T-helper 1 cell treated with Interleukin-12 subunit alpha and Interleukin-12 subunit beta and Interleukin-4 antibody, amounts not matched to agents 30 ng/mL and 1 ng/mL, for 36 hours (primary cell): ENCODE results near the gene HOXA13. TPM values are rescaled to one million over a fixed set of nuclear protein-coding genes. Genes with fewer than 3 reads are reported as not detected.

Experiments used
- intact Hi-C: fragments of 100-400 bp; cut with micrococcal nuclease; formaldehyde crosslinking; loops from one replicate; pipeline ENCODE4 v1.15.1; 2024
- total RNA-seq: library from RNA; stranded (reverse); gene quantifications from 2 replicates; pipeline ENCODE4 v1.2.3, GENCODE V29; 2022

The HOXA13 gene
- total RNA-seq, 1 donor from 2014 or later, result not detected

DNA sequence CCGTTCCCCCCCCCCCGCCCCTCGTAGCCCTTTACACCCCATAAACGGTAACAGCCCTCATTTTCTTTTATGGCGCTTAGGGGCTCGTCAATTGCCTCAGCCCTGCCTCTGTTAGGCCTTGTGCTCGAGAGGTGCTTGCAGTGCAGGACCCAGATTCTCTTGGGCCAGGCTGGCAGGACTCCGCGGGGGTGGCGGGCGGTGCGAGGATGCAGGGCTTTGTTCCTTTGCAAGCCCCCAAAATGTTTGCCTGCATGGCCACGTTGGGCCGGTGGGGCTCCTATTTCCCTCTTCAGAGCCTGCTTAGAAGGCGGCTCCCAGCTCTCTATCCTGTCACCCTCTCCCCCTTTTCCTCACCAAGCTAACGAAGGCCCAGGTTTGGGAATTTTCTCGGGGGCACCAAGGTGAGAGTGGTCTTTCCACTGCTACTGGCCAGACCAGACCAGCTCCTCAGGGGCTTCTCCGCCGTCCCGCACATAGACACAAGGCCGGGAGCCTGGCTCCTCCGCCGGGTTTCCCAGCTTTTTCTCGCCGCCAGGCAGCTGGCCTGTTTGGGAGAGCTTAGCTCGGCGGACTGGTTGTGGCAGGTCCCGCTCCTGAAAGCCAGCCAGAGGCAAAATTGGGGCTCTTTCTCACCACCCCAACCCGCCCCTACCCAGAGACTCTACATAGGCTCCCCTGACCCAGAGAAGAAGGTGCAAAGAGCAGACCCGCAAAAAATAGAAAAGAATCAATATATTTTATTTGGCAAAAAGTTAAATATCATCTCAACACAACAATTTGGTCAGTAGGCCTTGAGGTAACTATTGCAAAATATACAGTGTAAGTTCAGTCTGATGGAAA lies 38.0 kb downstream of the HOXA13 start:
- intact Hi-C loops, result loop anchor here (1.0 to 5.0 kb wide), 9 partner anchors 11 to 1269 kb away; no protein-coding TSS in a partner anchor

DNA sequence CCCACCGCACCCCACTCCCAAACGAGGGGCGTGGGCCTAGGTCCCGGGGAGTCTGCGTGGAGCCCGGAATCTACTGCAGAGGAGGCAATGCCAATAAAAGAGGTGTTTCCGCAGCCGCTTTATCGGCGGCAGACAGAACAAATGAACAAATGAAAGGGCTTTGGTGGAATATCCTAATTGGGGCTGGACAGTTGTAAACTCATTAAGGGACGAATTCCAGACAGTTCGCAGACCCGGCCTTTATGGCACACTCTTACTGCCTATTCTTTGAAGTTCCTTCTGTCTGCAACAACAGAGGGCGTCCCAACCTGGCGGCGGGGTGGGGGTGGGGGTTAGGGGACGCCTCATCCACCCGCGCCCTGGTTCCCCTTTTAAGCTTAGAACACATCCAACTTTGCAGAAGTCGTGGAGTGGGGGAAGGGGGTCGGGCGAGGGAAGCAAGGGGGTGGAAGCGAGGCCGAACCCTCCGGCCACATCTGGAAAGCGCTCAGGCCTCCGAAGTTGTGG lies 38.6 kb downstream of the HOXA13 start:
- intact Hi-C loops, result loop anchor here (1.0 to 5.0 kb wide), 9 partner anchors 10 to 1268 kb away; no protein-coding TSS in a partner anchor

DNA sequence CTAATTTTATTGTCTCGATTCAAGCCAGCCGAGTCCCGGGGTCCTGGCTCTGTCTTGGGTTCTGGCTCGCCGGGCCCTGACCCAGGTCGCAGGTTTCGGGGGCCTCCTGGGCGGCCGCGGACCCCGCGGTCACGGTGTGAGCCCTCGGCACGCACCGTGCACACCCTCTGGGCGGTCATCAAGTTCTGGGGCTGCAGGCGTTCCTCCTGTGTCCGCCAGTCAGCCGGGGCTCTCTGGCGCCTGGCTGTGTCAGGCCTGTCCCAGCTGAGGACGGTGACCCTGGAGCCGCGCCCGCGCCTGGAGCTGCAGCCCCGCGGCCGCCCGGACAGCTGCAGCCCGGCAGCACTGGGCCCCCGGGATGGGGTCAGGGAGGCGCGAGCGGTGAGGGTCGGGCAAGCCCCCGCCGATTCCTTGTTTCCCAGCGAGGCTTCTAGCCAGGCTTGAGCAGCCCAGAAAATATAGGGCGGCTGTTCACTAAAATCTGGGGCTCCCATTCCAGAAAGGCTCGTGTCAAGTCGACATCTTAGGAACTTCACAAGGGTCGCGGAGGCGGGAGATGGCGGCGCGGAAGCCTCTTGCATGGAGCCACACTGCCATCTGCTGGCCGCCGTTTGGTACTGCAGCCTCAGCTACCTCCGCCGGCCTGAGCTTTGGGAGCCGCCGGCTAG lies 39.2 kb downstream of the HOXA13 start:
- intact Hi-C loops, result loop anchor here (1.0 to 5.0 kb wide), 9 partner anchors 9 to 1267 kb away; no protein-coding TSS in a partner anchor

DNA sequence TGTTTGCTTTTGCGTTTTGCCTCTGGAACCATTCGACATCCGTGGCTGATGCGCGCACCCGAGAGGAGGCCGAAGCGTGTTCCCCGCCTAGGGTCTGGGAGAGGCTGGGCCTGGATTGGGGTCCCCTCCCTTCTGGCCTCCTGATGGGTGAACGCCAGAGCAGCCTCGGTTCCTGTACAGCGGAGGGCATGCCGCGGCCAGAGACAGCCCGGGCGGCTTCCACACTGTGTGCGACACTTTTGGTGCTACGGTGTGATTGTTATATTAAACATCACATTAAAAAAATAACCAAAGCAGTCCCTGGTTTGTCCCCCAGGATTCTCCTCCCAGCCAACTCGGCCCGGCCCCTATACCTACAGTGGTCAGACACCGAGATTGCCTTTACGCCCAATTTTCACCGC lies 39.7 kb downstream of the HOXA13 start:
- intact Hi-C loops, result loop anchor here (2.0 to 5.0 kb wide), 3 partner anchors 37 to 783 kb away; no protein-coding TSS in a partner anchor

DNA sequence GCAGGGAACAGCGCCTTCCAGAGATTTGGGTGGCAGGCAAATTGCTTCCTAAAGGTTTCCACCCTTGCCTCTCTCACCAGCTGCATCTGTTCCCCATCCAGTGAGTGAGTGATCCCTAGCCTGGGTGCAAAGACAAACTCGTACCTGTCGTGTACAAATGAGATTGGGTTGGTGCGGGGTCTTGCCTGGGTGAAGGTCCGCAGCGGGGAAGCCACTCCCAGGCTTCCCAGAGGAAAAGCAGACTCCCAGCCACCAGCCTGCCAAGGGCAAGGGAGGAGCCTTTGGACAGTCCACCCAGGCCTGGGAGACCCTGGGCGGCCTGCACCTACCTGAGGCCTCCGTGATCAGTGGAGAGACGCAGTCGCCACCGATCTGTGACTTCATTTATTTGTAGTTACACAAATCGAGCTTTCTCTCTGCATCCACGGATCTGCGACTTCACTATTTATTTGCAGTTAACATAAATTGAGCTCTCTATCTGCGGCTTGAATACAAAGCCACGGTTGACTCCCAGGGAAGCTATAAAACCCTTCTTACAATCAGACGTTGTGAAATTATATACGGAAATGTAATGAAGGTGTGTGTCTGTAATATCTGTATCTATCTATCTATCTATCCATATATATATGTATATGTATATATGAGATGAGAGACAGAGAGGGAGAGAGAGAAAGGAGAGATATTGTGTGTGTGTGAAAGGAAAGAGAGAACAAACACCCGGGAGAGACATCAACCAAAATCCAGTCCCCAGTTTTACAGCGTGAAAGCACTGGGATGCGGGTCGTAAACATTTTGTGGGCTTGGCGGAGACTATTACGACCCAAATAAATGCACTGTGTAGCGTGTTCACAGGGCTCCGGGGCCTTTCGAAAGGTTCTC lies 40.4 kb downstream of the HOXA13 start:
- intact Hi-C loops, result loop anchor here (2.0 to 5.0 kb wide), 3 partner anchors 38 to 783 kb away; no protein-coding TSS in a partner anchor

DNA sequence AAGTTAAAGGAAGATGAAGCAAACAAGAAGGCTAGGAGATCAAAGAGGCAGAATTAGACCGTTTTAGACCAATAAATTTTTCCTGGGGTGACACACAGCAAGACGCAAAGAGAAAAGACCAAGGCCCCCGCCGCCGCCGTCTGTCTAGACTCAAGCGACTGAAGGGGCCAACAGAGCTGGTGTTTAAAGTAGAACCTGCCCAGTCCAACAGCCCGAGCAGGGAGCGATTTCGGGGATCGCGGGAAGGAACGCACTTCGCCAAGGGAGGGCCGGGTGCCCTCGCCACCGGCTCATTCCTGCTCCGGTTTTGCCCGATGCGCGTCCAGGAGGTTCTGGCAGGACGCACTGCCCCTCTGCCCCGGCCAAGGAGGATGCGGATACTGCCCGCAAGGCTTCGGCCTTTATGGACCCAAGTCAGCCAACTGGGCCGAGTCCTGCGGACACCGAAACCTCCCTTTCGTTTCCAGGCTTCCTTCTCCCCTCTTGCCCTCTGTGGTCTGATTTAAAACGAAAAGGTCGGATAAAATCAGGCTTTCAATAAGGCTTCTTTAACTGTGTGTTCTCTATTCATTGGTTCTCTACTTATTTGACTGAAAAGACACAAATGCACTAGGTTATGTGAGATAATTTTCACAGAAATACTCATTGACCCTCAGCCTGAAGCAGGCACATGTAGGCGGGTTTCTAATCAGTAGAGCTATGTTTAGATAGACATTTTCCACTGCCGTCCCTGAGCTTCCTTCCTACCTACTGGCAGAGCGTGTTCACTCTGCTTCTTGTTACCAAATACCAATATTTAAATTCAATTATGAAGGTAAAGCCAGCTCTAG lies 41.2 kb downstream of the HOXA13 start:
- intact Hi-C loops, result no loop called here

DNA sequence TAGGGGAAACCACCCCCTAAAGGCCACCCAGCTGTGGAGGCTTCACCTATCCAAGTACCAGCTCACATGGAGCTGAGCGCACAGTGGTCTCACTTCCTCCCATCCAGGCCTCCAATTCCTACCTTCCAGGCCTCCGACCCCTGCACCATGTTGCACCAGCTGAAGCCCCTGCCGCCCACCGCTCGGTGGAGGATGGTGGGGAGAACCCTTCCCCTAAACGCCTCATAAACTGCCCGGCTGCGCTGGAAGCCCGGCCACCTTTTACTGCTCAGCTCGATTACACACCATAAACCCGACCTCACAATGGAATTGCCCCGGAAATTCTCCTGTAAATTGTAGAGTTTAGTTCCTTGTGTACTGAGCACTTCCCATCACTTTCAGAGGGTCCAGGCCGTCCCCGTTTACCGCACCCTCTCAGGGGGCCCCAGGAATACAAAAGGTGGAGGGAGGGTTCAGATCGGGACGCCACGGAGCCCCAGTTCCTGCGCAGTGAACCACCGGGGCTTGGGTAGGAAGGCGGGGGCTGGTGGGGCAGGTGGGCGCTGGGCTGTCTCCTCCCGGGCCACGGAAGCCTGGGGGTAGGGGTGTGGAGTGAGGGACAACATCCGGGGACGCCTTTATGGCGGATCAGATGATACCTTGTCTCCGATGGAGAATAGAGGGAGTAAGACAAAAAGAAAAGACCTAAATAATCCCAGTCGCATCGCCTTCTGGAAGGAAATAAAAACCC lies 42.0 kb downstream of the HOXA13 start:
- intact Hi-C loops, result no loop called here

DNA sequence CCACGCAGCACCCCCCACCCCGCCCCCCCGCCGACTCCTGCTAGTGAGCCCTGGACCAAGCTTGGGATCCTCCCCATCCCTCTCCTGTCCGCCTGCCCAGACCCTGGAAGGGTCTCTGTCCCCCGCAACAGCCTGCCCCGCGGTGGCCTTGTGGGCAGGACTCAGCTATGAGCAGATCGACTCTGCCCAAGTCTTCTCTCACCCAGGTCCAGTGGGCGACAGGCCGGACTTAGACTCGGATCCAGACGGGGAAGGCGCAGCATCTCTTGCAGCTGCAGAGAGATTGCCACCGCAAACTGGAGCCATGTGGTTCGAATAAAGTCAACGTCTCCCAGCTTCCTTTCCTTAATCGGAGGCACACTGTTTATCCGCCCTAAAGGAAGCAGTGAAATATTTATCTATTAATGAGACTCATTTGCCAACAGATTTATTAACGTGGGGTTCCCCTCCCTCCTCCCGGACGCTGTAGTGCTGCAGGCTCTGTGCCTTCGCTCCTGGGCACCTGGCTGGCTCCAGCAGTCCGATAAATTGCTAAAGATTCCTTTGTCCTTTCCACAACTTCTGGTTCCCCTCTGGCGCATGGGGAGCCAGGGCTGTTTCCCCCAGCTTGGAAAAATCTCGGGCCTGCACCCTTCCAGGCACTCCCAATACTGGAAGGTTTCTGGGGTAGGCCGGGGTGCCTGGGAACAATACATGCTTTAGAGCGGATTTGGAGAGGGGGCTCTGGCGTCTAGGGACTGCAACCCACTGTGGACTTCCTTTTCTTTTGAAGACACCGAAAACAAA lies 42.8 kb downstream of the HOXA13 start:
- intact Hi-C loops, result no loop called here

DNA sequence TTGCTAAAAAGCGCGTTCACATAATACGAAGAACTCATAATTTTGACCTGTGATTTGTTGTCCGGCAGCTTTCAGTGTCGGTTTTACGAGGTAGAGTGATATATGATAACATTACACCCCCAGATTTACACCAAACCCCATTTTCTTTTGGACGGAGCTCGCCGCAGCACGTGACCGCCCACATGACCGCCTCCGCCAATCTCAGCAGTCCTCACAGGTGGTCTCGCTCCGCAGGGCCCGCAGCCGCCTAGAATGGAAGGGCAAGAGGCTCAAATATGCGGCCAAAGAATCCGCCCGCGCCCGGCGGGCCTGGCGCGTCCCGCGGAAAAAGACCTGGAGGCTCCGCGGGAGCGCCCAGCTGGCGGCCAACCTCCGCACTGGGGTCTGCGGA lies 43.4 kb downstream of the HOXA13 start, which contains the start of gene HOXA7:
TSS of gene HOXA7 (minus strand) at position 168 of the 391 bp plus-strand sequence. CDS start at position 38, 130 bp downstream.
- intact Hi-C loops, result no loop called here

DNA sequence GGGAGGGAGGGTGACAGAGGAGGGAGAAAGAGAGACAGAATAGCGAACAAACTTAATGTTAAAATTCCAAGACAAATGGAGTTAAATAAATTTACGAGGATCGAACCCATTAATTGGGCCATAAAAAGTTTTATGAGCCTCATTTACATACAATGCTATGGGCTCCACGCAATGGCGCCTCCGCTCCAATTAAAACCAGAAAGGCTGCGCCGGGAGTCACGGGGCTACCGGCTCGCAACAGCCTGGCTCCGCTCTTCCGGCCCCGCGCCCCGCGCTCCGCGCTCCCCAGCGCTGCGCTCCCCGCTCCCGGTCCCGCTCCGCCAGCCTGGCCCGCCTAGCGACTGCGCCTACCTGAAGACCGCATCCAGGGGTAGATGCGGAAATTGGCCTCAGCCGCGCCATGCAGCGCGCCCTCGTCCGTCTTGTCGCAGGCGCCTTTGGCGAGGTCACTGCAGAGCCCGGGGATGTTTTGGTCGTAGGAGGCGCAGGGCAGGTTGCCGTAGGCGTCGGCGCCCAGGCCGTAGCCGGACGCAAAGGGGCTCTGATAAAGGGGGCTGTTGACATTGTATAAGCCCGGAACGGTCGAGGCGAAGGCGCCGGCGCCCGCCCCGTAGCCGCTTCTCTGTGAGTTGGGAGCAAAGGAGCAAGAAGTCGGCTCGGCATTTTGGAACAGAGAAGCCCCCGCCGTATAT lies 43.9 kb downstream of the HOXA13 start:
- intact Hi-C loops, result no loop called here

DNA sequence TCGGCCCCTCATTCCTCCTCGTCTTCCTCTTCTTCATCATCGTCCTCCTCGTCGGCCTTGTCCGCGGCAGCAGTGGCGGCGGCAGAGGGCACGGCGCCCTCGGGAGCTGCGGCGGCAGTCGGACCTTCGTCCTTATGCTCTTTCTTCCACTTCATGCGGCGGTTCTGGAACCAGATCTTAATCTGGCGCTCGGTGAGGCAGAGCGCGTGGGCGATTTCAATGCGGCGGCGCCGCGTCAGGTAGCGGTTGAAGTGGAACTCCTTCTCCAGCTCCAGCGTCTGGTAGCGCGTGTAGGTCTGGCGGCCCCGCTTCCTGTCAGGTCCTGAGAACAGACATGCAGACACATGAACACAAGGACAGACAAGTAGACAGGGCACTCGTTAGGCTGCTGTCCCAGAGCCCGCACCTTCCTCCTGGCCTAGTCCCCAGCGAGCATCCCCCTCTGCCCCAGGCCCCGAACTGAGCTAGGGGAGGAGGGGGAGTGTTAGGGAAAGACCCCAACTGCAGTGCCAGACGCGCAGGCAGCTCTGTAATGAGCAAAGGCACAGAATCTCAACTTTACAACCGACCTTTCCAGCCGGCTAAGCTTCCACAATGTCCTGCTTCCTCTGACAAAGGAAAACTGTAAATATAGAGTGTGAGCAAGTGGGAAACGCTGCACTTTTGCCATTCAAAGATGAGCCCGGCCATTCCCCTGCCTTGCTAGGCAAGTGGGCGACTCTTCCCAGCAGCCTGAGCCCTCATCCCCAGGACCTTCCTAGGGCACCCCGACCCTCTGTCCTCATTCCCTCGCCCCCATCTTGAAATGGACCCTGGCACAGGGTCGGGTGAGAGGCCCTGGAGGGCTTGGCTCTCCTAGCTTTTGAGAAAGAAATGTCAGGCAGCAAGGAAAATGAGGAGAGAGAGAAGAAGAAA lies 44.7 kb downstream of the HOXA13 start:
- intact Hi-C loops, result no loop called here

DNA sequence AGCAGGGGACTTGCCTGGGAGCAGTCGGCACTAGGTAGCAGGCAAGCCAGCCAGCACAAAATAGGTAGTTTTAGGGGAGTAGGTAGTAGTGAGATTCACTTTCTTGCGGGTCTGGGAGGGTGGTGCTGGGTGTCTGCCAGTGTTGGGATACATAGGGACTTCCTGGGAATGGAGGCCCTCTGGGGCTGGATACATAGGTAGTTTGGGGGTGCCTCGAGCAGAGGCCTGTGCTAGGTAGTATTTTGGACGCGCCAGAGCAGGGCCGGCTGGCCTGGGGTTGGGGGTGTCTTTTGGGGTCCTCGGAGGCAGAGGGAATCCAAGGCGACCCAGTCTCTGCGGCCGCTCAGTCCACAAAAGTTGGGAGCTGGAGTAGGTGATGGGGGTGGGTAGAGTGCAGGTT lies 45.5 kb downstream of the HOXA13 start:
- intact Hi-C loops, result no loop called here

DNA sequence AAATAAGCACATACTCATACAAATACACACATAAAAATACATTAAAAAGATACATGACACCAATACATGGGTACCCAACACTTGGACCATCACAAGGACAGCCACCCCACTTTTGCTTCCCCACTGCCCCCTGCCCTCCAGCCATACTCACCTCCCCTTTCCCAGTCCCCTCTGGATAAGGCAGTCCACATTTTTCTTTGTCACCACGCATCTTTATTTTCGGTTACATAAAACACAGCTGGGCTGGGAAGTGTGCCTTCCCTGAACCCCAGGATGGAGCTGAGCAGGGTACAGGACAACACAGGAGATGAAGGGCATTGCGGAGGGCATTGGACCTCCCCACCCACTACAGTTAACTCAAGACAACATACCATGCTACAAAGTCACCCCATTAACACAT lies 46.4 kb downstream of the HOXA13 start:
- intact Hi-C loops, result no loop called here

DNA sequence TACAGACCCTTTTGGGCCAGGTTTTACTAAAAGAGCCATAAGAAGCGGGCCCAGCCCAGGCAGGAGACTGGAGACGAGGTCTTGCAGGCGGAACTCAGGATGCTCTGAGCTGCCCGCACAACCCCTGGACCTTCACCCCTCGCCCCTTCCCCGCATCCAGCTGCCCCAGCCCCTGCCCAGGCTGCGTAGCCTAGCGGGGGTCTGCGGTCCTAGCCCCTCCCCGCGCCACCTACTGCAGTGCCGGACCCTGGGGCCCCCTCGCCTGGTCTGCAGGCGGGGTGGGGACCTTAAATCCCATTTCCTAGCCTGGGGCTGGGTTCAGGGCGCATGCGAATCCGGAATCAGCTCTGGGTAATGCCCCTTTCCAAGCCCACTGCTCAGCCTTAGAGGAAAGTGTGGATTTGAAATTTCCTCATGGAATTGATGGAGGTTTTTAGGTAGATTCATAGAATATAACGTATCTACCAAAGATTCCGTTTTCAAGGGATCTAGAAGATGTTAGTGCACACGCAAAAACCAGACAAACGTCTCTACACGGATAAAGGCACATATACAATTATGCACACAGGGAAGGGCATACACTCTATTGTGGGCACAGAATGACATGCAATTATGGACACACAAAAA lies 47.0 kb downstream of the HOXA13 start:
- intact Hi-C loops, result no loop called here

DNA sequence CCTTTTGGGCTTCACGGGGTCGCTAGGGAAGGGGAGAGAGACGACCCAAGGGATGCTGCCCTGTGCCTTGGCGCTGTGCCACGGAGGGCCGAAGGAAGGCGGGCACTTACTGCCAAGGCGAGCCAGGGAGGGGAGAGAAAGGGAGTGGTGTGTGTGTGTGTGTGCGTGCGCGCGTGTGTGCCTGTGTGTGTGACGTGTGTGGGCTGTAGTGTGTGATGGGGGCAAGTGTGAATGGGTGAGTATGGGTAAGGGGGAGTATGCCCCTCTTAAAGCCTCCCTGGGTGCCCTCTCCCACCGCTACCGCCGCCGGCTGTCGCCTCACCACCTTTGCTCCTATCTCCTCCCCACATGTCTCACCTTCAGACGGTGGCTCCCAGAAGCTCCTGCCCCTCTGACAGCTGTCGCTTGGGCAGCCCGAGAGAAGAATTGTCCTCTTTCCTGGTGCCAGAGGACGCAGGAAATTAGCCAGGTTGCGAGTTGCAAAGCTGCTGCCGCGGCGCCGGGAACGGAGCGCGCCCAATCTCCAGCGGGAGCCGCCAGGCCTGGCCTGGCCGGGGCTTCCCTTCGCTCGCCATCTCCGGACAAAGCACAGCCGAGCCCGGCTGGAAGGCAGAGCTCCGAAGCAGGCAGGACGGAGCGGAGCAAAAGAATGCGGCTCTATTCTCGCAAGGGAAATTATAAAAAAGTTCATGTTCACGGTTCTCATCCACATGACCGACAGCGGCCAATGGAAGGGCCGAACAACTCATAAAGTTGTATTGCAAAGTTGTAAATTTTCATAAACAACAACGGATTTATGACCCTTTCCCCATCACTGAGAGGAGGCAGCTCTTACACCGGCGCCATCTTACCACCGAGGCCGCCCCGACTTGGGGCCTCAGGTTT lies 47.7 kb downstream of the HOXA13 start, which contains the start of gene HOXA3:
TSS of gene HOXA3 (minus strand) at position 653 of the 885 bp plus-strand sequence. CDS start 41,943 bp downstream, outside the sequence.
- intact Hi-C loops, result loop anchor here (1.0 to 2.0 kb wide), 4 partner anchors 9 to 1295 kb away; partner anchors contain the start of gene HOXA1
